Posterior vena cava (tissue), 2 donors: ENCODE data around the gene KCNQ5. TPM values are rescaled to one million over a fixed set of nuclear protein-coding genes. Genes with fewer than 3 reads are reported as not detected.

Experiments
- DNase-seq: peaks from one replicate; pipeline ENCODE4 v3.0.0-alpha.2; 2020; ENCODE audit warnings: low spot score
- intact Hi-C, 2 donors: fragments of 100-400 bp; cut with DNase I; formaldehyde crosslinking; loops; one replicate each; pipeline versions ENCODE4 v1.14.1 to v1.14.2; 2022 to 2023
- total RNA-seq, 2 donors: library from RNA; stranded (reverse); fragmentation: NEBNext Ultra II Directional; extraction: Animal tissue kit (Norgen Biotek cat#: 25700); gene quantifications; one replicate each; pipeline ENCODE4 v1.2.1, GENCODE V29; 2021
- donor health status: DM: yes; HTN: yes; CAD: no.
- donor health status: DM: yes; HTN: yes; CAD: no.

KCNQ5 gene
- total RNA-seq, 2 donors from 2014 or later, result 1.3 to 4.0 TPM

DNA sequence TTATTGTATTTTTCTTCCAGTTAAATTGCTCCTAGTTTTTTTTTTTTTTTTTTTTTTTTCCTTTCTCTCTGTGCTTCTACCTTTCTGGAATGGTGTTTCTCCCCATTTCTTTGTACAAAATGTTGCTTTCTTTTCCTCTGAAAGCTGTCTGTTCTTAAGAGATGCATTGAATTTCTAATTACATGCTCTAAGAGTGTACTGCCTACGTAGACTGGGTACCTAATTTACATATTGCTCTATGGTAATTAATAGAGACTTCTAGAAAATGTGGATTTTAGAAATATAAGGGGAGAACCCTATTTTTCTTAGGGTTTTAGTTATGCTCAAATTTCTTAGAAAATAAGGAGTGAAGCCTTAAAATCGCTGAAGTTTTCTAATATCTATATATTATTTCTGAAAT, 13.8 kb downstream of the KCNQ5 start:
- intact Hi-C loops, result no loop called here

DNA sequence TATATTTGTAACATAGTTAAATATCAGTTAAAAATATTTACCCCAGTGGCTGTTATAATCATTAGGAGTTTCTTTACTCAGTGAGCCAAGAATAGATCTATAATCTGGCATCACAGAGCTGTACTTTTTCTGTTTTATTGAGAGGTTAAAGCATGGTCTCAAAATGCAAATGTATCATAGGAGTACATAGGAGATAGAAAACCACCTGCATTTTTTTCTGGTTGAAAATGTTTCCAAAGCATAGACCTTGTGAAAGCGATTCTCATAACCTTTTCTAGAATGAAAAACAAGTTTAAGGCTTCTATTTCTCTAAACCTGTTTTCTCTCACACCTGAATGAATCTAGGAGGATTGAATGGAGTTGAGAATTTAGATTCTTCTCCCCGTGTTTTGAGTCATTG, 14.4 kb downstream of the KCNQ5 start:
- DNase-seq, result no peak
- intact Hi-C loops, result no loop called here

More for the DNA sequence above, 13.8 kb downstream of the KCNQ5 start:
- DNase-seq, result no peak

DNA sequence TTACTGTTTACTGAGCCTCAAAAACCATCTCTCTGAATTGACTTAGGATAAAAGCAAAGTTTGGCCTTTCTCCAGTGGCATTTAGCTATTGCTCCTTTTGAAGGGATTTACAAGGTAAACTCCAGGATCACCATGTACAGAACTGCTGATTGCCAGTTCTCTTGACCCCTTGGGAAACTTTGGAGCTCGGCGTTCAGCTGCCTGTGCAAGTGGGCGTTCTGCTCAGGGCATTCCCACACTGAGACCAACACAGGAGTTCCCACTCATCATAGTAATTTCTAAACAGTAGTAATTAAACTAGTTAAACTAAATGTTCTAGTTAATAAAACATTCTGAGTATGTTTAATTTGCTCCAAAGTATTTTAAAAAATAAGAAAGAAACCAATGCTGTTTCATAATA, 14.9 kb downstream of the KCNQ5 start:
- intact Hi-C loops, result no loop called here

DNA sequence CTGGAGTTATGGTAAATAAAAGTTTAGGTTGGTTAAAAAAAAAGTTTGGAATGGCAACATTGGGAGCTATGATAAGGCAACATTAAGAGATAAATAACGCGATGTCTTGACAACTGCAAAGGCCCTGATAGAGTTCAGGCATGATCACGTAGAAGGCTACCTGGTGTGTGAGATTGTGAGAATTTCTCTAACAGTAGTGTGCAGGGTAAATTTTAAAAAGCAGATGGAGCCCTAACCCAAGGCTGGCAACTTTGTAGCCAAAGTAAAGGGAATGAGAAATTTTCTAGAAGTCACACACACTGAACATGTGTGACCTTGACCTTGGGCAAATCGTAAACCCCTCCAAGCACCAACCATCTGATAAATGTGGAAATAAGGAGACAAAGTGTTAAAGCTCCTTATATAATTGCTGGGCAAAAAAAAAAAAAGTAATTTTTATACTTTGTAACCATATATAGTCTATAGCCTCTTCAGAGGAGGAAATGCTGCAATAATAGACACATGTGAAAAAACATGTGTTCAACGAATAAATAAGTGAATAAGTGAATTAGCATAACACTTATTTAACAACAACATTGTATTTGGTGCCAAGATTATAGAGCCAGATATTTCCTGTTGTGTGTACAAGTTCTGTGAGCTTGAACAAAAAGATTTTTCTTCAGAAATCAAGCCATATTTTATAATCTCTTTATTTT, 18.2 kb downstream of the KCNQ5 start:
- no peak for DNase-seq
- intact Hi-C loops, result no loop called here

More for the DNA sequence above, 14.9 kb downstream of the KCNQ5 start:
- DNase-seq, result no peak

DNA sequence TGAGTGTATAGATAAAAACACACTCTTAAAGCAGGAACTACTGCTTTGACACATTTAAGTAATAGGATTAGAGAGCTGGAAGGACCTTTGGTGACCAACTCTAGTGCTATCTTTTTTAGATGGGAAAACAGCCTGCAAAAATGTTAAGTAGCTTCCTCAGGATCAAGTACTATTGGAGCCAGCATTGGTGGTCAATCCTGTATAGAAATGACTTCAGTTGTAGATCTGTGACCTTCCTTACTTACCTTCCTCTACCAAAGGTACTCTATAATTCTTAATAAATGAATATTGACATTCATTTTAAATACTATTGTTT, 18.7 kb downstream of the KCNQ5 start:
- intact Hi-C loops, result no loop called here

DNA sequence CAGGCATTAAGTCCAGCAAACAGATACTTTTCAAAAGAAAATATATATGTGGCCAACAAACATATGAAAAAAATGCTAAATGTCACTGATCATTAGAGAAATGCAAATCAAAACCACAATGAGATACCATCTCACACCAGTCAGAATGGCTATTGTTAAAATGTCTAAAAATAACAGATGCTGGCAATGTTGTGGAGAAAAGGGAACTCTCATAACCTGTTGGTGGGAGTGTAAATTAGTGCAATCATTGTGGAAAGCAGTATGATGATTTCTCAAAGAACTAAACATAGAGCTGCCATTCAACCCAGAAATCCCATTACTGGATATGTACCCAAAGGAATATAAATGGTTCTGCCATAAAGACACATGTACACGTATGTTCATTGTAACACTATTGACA, 20.6 kb downstream of the KCNQ5 start:
- no peak for DNase-seq
- intact Hi-C loops, result no loop called here

More for the DNA sequence above, 18.7 kb downstream of the KCNQ5 start:
- no peak for DNase-seq

DNA sequence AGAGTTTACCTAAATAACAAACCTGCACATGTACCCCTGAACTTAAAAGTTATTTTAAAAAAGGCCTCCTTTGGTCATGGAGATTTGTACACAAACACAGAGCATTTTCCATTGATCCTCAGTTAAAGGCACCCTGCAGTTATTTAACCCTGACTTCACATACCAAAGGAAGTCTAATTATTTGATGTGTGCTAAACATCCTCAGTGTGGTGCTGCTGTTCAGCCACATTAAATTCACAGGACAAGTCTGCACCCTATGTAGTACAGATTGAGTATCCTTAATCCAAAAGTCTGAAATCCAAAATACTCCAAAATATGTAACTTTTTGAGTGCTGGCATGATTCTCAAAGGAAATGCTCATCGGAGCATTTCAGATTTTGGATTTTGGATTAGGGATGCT, 21.4 kb downstream of the KCNQ5 start:
- intact Hi-C loops, result no loop called here
- DNase-seq, result no peak

DNA sequence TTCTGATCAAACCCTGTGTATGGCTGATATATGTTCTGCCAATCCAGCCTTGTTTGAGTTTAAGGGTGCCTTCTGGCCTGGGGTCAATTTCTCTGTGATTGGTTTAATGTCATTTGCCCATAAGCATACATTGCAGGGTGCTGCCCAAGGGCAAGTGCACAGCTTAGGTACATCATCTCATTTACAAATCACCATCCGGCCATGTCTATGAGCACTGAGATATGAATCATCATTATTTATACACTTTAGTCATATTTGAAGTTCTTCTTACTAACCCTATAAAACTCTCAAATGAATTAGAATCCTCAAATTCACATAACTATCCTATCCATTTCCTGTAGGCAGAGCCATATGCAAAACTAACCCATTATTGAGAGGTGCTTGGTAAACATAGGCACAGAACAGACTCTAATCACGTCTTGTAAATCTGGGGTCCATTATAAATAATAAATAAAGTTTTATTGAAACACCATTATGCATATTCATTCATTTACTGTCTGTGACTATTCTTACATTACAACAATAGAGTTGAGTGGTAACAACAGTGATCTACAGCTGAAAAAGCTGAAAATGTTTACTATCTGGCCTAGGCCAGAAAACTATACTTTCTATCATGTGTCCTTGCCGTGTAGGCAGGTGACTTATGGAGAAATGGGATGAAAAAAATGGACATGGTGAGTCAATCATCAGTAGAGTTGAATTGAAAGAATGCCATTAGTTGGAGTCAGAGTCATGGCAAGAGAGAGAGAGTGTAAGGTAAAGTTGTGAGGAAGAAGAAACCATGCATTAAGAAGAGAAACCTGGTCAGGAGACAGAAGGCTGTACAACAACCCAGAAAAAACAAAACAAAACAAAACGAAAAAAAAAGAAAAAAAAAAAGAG, 25.0 kb downstream of the KCNQ5 start:
- no peak for DNase-seq
- intact Hi-C loops, result no loop called here

DNA sequence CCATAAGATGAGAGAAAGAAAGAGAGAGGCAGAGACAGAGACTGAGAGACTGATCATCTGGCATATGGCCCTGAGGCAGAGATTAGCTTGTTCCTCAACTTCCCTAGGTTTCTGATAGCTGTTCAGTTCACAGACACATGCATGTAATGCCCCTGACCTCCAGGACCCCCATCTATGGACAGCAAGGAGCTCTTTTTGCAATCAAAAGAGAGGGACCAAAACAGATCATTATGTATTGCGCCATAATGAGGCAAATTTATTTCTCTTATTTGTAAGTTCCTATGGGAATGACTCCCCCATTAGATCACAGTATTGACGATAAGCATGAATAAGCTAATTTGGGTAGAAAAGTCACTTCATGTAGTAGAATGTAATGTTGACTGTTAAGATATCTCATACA, 25.6 kb downstream of the KCNQ5 start:
- no peak for DNase-seq
- intact Hi-C loops, result no loop called here

DNA sequence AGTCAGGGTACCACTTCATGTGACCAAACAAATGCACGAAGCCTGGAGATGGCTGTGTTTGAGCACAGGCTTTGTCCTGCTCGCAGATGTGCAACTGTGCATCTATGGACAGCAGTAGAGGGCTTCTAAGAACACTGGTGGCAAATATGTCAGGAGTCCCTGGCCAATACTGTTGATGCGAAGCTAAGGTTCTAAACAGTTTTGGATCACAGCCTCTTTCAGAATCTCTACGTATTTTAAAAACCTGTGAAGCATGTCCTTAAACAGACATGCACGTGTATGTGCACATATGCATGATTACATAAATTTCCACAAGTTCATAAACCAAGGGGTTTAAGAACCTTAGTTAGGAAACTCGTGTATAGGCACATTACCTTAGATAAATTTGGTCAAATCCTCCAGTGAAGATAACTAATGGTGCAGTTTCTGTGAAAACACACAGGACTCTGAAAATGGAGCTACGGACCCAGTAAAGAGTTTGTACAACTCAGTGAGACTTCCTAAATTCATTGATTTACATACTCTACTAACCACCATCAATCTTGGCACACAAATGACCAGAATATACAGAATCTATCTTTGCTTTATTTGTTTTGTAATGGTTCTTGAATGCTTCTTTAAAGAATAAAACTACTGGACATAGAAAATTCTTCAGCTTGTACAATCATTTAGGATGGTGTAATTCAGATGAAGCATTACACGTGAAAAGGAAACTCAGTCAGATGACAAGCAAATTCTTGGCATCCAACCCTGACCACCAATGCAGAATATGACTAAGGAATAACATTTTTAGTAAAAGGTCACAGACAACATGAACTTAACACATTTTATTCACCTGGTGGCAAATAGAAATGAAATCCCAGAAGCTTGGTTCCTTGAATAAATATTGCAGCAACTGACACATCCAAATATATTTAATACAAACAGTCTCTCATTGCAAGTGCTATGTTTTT, 27.4 kb downstream of the KCNQ5 start:
- intact Hi-C loops, result no loop called here
- no peak for DNase-seq

DNA sequence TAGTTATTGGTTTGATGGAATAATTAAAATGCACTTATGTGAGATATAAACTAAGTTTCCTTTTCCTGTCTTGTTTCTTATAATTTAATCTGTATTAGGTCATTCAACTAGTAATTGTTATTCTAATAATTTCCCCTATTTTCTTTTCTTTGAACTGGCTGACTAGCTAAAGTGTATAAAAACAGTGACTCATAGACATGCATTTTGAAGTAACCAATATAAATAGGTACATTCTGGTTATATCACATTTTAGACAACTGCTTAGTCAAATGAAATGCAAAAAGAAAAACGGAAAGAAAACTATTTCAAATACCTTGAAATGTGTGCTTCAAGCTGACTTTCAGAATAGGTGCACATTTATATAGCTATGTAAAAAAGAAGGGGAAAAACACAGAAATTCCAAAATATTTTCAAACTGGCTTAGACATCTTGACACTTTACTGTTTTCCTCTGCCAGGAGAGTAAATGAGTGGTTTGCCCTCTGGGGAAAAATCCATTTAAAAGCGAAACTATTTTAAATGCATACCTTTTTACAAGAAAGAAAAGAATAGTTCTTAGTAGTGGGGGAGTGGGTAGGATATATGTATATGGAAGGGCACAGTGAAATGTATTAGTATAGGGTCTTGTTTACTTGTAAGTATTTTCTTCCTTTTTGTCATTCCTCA, 28.3 kb downstream of the KCNQ5 start:
- intact Hi-C loops, result no loop called here
- DNase-seq, result no peak

DNA sequence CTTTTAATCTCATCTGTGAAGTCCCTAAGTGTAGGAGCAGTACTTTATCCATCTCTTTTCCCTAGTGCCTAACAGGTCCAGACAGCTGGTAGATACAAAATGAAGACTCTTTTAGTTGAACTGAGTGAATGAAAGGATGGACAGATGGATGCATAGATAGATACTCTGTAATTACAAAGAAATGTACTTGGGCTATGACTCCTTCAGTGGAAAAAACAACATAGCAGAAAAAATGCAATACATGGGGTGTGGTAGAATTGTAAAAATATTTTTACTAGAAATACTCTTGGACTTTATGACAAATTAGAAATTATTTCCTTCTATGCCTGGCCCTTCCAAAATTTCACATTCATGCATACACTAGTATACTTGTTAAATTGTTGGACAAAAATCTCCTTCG, 29.3 kb downstream of the KCNQ5 start:
- no peak for DNase-seq
- intact Hi-C loops, result no loop called here

DNA sequence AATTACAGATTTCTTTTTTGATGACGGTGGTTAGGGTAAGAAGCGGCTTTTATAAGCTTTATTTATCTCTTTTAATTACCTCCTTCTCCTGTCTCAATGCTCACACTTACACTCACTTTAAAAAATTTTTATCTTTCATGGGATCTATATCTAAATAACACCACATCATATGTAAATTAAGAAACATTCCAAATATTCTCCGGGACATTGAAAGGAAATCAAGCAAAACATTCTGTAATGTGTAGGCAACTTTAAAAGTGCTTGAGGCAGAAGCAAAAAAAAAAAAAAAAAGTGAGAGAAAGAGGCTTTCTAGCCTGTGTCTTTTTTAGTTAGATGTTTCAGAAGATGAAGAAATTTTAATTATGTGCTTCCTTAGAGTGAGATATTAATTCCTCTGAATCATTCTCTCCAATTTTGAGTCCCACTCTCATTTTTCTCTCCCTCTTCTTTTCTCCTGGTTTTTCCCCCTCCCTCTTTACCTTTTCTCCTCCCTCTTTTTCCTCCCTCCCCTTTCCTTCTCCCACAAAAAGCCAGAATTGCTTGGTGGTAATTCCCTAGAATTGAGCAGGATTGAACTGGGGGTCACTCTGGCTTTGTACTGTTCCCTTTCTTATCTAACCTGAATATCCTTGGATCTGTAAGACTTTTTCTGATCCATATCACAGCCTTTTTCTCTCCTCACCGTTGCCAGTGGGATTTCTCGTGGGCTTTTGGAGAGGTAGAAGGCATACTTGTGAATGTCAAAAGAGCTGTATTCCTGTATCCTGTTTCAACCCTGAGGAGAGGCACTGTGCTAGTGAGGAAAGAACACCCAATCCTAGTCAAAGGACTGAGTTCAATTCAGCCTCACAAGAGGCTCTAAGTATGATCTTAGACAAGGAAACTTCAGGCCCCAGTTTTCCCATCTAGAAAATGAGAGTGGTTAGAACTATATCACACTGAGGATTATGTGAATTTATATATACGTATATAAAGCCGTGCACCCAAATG, 30.4 kb downstream of the KCNQ5 start:
- intact Hi-C loops, result no loop called here
- DNase-seq, result no peak

DNA sequence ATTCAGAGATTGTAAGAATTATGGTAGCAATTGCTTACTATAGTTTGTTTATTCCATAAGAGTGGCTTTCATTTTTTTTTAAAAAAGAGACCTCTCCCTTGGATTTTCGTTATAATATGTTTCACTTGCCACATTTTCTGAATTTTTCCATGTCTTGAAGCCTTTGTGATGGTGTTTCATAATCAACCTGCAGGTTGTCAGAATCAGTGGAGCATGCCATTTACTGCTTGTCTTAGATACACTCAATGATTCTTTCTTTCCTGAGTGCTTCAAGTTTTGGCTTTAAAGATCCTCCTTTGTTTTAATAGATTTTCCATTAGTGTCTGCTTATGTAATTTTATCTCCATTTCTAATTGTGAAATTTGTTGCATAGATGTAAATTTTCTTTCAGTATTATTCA, 31.2 kb downstream of the KCNQ5 start:
- intact Hi-C loops, result no loop called here
- no peak for DNase-seq

DNA sequence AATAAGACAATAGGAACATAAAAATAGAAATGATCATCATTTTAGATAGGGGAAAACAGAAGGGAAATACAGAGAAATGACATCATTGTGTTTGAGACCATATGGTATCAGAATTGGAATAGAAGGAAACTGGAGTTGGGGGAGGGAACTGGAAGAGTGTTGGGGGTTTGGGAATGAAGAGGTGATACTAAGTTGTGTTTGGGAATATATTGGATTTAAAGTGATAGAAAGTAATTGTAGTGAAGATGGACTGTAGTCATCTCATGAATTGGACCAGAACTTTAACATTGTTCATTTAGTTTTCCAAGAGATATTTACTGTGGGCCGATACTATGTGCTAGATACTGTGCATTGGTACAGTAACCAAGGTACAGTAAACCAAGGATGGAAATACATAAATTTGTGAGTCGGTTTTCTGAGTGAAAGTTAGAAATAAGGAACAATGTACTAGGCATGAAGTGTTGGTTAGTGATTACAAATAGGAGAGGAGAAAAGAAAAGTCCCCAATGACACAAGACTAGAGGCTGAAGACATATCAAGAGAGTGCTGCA, 32.3 kb downstream of the KCNQ5 start:
- intact Hi-C loops, result no loop called here
- no peak for DNase-seq

DNA sequence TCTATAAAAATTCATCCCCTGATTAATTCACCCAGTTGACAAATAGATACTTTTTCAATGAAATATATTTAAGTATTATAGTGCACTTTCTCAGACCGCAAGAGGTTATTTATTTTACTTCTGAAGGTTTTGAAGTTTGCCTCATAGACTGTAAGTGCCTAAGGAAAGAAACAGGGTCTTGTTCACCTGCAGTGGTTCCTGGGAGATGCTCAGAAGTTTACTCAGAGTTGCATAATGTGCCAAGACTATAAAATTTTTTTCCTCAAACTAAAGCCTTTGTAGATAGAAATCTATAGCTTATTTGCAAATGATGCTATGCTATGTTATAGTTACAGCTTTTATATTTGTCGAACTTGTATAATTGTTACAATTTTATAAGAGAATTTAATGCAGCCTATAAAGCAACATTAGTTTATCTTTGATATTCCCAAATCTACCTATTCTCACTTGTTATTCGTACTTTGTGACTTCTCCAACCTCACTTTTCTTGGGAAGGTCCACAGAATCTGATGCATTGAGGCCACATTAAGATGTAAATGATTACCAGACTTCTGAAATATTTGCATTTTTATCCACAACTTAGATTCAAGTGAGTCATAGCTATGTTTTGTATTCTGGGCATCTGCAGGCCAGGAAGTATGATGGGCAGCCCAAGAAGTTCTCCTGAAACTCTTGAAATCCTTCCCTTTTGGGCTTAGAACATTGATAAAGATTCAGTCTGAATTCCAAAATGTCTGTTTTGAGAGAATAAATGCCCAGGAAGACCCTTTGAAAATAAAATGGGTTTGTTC, 35.7 kb downstream of the KCNQ5 start:
- intact Hi-C loops, result no loop called here
- no peak for DNase-seq

DNA sequence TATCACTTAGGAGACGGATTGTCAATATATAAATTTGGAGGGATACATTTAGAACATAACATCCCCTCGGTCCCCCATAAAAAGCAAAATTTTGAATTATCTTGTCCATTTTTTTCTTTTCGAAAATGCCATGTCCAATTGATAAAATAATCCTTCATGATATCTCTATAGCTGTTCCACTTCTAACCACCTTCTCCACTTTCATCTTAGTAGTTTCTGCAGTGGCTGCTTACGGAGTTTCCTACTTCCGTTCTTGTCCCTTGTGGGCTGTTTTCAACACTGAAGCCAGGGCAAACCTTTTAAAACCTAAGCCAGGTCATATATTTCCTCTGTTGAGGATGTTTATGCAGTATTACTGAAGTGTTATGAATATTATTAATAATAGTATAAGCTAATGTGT, 37.9 kb downstream of the KCNQ5 start:
- no peak for DNase-seq
- intact Hi-C loops, result no loop called here
